Activated CD8-positive, alpha-beta memory T cell treated with anti-CD3 and anti-CD28 coated beads for 36 hours (primary cell): Measurements from ENCODE around the gene LSR. TPM values are rescaled to one million over a fixed set of nuclear protein-coding genes. Genes with fewer than 3 reads are reported as not detected.
"Not testable (repeated sequence)": the region's sequence is repeated elsewhere in the genome, so short reads cannot be mapped to it uniquely, and the experiment has no call there.

Source experiments
- CTCF ChIA-PET: fragments of 350-600 bp; sonication (Branson Sonifier 250); formaldehyde crosslinking; loops from one replicate; lab custom pipeline; 2021; ENCODE audit warnings: antibody characterized with exemption; lab: Charles Lee
- POLR2A ChIA-PET: fragments of 350-600 bp; sonication (Branson Sonifier 250); formaldehyde crosslinking; loops from one replicate; lab custom pipeline; 2021; ENCODE audit warnings: antibody characterized with exemption; lab: Charles Lee
- total RNA-seq, 2 experiments: library from RNA; stranded (reverse); gene quantifications; one replicate each; pipeline ENCODE4 v1.2.3, GENCODE V29; 2021

Gene LSR
- total RNA-seq, 2 experiments from 2014 or later = 25.1 to 25.3 TPM

DNA sequence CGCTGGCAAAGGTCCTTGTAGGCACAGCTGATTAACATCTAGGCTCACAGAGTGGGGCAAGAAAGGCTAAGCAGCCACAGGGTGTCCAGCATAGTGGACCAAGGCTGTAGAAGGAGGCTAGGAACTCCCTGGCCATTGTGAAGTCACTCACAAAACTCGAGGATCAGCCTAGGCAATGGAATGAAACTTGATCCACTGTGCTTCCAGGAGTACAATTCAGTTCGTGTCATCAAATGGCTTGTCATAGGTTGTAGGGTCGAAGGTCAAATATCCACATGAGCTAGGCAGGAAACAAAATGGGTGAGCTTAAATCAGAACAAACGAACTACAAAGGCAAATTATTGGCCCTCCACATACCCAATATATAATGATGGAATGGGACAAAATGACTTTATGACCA is 15.9 kb upstream of the LSR start:
- ChIA-PET POLR2A (no interaction called here), CTCF (no interaction called here)

DNA sequence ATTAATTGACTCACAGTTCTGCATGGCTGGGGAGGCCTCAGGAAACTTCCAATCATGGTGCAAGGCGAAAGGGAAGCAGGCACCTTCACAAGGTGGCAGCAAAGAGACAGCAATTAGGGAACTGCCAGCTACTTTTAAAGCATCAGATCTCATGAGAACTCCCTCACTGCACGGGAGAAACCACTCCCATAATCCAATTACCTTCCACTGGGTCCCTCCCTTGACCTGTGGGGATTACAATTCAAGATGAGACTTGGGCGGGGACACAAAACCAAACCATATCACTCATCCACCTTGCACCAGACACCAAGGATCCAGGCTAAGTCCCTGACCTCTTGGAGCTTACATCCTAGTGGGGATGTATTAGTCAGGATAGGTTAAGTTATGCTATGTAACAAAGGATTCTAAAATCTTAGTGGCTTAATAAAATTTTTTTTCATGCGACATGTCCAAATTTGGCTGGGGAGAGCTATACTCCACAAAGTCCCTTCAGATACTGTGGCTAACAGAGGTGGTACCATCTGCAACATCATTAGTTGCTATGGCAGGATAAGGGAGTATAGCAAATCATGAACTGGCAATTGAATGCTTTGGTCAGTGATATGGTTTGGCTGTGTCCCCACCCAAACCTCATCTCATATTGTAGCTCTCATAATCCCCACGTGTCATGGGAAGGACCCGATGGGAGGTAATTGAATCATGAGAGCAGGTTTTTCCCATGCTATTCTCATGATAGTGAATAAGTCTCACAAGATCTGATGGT is 12.0 kb upstream of the LSR start:
- CTCF ChIA-PET = interaction anchor here (1.4 kb wide), 1 partner anchor 22 kb away, joined by 3 read pairs; no protein-coding TSS in a partner anchor
- POLR2A ChIA-PET = interaction anchor here (0.5 kb wide), 1 partner anchor 25 kb away, joined by 4 read pairs; no protein-coding TSS in a partner anchor

DNA sequence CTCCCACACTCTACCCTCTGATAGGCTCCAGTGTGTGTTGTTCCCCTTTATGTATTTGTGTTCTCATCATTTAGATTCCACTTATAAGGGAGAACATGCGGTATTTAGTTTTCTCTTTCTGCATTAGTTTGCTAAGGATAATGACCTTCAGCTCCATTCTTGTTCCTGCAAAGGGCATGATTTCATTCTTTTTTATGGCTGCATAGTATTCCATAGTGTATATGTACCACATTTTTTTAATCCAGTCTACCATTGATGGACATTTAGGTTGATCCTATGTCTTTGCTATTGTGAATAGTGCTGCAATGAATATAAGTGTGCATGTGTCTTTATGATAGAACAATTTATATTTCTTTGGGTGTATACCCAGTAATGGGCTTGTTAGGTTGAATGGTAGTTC is 9.2 kb upstream of the LSR start:
- CTCF ChIA-PET = not testable (repeated sequence)
- POLR2A ChIA-PET = interaction anchor here (0.5 to 0.9 kb wide), 2 partner anchors 26 to 96 kb away, joined by 3 read pairs; partner anchors contain the start of gene FXYD7

DNA sequence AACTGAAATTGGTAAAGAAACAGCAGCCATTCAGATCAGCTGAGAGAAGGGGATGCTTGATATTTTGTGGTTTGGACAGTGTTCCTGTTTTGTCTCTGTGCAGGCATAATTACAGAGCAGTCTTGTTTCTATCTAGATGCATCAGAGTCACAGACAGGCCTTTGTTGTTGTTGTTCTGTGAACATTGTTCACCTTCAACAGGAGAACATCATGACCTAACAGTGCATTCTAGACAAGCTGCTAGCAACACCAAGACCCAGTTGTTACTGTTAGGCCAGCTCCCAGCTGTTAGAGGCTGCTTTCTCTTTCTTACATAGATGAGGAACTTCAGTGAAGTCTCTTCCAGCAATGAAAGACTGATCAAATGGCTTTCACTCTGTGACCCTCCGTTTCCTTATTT is 8.5 kb upstream of the LSR start:
- ChIA-PET CTCF (no interaction called here), POLR2A (interaction anchor here (0.9 kb wide), 1 partner anchor 26 kb away, joined by 3 read pairs; no protein-coding TSS in a partner anchor)

DNA sequence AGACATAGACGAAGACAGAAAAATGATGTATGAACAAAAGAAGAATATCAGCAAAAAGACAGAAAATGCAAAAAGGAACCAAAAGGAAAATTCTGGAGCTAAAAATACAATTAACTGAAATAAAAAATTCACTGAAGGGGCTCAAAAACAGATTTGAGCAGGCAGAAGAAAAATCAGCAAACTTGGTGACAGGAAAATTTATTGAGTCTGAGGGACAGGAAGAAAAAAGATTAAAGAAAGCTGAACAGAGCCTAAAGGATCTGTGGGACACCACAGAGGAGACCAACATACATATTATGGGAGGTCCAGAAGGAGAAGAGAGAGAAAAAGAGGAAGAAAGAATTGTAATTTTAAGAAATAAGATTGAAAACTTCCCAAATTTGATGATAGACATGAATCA is 7.4 kb upstream of the LSR start:
- ChIA-PET CTCF (no interaction called here), POLR2A (no interaction called here)

DNA sequence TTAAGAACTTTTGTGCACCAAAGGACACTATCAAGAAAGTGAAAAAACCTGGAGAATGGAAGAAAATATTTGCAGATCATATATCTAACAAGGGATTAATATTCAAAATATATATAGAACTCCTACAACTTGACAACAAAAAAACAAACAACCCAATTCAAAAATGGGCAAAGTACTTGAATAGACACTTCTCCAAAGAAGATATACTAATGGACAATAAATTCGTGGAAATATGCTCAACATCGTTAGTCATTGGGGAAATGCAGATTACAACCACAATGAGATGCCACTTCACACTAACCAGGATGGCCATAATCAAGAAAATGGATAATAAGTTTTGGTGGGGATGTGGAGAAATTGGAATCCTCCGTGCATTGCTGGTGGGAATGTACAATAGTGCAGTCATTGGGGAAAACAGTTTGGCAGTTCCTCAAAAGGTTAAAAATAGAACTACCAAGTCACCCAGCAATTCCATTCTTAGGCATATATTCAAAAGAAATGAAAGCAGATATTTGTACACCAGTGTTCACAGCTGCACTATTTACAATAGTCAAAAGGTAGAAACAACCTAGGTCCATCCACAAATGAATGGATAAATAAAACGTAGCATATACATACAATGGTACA is 2.2 kb upstream of the LSR start:
- ChIA-PET CTCF (no interaction called here), POLR2A (no interaction called here)

DNA sequence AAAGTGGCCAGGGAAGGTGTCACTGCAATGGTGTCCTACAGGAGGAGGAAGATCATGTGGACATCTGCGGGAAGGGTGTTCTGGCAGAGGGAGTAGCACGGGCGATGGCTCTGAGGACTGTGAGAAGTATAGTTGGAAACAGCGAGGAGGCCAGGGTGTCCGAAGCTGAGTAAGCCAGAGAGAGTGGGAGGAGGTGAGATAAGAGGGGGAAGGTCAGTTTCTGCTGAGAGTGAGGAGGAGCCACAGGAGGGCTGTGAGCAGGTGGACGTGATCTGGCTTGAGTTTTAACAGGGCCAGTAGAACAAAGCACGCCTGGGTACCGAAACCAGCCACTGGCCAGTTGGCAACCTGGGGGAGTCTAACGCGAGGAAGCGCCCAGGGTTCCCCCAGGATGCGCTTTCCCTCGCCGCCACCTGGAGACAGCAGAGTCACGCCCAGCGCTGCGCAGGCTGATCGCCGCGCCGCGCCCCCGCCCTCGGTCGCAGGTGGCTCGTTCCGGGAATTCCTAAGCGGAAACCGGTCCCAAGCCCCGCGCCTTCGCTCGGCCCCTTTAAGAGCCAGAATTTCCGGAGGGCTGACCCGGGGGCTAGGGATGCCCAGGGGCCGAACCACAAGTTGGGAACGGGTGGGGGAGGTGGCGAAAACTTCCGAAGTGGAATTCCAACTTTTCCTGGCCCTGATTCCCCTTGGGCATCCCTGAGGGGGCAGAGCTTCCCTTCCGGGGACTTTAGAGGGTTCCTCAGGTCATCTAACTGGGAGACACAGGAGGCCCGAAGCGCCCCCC is 1.1 kb upstream of the LSR start:
- ChIA-PET CTCF (interaction anchor here (0.7 kb wide), 1 partner anchor 55 kb away, joined by 3 read pairs; no protein-coding TSS in a partner anchor), POLR2A (interaction anchor here (0.6 kb wide), 1 partner anchor 20 kb away, joined by 3 read pairs; no protein-coding TSS in a partner anchor)

DNA sequence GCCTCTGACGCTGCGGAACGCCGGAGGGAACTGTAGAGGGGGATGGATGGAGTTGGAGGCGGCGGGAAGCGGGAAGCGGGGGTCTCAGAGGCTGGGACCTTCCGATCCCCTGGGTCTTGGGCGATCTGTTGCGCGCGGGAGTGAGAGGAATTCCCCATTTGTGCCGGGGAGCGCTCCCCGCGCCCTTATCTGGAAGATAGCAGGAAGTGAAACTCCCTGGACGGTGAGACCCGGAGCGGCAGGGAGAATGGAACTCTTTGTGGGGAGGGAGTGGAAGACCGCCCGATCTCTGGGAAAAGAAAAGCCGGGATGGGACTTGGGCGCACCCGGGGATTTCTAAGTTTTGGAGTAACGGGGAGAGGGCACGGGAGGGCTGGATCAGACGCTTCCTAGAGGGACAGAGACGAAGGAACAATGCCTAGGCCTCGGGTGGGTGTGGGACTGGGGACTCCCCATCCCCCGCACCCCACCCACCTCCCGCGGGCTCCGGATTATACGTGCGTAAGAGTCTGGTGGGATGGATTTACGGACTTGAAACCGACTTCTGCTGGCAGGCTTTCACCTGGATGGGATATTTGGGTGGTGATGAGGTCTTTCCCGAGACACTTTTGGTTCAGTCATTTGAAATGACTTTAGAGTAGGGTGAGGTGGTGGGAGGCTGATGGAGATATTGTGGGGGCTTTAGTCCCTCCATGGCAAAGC is 495 bp downstream of the LSR start:
- POLR2A ChIA-PET = no interaction called here
- CTCF ChIA-PET = no interaction called here

DNA sequence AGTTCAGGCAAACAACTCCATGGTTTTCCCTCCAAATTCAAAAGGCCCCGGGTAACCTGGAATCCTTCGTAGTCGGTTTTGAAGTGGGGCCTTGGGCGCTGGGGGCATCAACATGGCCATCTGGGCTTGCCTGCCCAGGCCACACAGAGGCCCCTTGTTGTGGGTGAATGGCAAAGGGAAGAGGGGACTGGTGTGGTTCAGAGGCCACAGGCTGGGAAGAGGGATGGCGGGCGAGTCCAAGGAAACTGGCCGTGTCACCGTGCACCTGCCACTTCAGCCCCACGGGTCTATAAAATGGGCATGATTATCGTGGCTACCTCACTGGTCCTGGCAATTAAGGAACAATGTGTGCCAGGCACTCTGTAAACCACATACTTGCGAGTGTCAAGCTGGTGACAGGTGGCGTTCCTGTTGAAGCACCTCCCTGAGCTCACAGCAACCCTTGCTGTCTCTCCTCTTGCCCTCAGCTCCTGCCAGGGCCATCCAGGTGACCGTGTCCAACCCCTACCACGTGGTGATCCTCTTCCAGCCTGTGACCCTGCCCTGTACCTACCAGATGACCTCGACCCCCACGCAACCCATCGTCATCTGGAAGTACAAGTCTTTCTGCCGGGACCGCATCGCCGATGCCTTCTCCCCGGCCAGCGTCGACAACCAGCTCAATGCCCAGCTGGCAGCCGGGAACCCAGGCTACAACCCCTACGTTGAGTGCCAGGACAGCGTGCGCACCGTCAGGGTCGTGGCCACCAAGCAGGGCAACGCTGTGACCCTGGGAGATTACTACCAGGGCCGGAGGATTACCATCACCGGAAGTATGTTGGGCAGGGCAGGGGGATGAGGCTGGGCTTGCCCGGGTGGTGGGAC is 1.3 kb downstream of the LSR start:
- POLR2A ChIA-PET = interaction anchor here (0.5 kb wide), 1 partner anchor 254 kb away, joined by 6 read pairs; no protein-coding TSS in a partner anchor
- CTCF ChIA-PET = no interaction called here

DNA sequence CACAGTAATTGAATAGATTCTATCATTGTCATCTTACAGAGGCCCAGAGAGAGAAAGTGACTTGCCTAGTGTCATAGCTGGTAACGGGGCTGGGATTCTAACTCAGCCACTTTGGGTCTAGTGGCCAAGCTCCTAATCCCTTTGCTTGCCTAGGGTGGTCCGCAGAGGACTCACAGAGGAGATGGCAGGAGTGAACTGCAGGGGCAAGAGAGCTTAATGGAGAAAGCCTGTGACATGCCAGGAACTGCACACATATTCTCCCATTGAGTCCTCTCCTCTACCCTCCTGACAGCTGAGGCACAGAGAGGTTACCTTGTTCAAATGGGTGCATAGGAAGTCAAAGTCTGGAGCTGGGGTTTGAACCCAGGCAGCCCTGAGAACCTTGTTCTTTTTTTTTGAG is 2.7 kb downstream of the LSR start:
- POLR2A ChIA-PET = no interaction called here
- CTCF ChIA-PET = no interaction called here

DNA sequence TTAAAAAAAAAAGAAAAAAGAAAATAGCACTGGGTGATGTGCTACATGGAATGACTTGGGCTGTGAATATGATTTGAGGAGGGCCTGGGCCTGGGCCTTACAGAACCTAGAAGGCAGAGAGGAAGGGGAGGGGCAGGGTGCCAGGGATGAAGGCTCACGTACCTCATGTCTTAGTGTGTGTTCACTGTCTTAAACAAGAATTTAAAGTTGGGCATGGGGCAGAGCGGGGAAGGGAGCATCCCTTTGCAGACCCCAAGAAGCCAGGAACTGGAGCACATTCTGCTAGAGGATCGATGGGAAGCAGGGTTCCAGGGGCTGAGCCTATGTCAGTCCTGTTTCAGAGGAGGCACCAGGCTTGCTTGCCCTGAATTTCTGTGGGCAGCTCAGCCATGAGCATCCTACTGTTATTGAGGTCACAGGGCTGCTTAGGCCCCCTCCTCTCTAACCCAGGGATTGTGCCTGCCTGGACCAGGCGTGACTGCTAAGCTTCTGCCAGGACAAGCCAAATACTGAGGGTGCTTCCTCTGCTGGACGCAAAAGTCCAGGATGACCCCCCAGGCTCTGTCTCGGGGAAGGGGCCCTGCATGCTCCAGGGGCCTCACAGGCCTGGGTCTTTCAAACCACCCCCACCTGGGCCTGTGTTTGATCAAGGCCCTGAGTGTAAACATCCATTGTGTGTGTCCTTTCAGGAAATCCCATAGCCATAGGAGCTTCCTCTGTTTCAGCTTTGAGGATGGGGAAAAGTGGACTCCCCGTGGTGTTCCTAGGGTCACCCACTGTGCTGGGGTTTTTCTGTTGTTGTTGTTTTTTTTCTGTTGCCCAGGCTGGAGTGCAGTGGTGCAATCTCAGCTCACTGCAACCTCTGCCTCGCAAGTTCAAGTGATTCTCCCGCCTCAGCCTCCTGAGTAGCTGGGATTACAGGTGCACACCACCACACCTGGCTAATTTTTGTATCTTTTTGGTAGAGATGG is 4.8 kb downstream of the LSR start:
- POLR2A ChIA-PET = no interaction called here
- CTCF ChIA-PET = no interaction called here

DNA sequence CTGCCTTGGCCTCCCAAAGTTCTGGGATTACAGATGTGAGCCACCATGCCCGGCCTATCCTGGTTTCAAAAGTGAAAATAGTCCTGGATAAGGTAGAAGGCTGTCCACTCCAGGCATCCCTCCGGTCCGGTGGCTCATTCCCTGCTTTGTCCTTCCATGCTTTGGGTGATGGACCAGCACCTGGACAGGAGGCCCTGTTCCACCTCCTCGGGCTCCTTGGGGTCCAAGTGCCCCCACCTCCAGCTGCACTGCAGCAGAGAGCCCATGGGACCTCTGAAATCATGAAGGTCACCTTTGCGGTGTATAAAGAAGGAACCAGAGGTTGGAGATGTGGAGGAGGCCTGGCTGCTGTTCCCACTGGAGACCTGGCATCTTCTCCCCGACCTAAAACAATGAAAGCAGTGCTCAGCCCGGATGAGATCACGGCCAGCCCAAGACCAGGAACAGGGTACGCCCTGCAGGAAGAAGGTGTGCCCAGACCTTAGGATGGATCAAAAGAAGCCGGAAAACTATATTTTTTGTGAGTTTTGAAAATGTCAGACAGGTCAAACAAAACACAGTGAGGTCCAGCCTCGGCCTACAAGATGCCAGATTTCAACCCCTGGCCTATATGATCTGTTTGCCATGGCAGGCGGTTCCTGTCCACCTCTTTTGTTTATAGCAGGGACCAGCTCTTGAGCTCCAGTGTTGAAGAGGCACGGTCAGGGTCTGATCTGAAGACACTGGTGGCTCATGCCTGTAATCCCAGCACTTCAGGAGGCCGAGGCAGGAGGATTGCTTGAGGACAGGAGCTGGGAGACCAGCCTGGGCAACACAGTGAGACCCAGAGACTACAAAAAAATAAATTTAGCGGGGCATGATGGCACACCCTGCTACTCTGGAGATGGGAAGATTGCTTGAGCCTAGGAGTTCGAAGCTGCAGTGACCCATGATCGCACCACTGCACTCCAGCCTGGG is 5.8 kb downstream of the LSR start:
- POLR2A ChIA-PET = no interaction called here
- CTCF ChIA-PET = interaction anchor here (1.5 kb wide), 1 partner anchor 113 kb away, joined by 3 read pairs; no protein-coding TSS in a partner anchor

DNA sequence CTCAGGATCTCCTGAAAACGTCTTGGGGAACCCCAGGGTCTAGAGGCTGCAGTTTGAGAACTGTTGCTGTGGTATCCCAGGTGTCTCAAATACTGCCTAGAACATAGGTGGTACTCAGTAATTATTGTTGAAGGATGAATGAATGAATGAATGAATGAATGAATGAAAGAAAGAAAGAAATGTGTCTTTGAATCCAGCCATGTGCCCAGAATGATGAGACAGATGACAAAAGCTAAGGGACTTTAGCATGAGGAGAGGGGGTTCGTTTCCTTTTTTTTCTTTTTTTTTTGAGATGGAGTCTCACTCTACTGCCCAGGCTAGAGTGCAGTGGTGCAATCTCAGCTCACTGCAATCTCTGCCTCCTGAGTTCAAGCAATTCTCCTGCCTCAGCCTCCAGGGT is 7.8 kb downstream of the LSR start:
- POLR2A ChIA-PET = no interaction called here

DNA sequence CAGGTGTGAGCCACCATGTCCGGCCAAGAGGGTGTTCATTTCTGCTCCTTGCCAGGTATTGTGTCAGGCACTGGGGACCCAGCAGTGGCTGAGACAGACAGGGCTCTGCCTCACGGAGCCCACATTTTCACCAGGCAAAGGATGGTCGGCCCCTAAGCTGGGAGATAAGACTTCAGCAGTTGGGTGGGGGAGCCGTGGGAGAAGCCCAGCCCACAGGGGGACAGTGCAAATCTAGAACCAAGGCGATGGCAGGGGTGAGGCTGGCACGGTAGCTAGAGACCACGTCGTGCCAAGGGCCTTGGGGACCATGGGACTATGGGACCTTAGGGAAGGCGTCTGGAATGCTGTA is 8.3 kb downstream of the LSR start:
- CTCF ChIA-PET = no interaction called here
- POLR2A ChIA-PET = no interaction called here

More for the DNA sequence above, 7.8 kb downstream of the LSR start:
- CTCF ChIA-PET = no interaction called here

DNA sequence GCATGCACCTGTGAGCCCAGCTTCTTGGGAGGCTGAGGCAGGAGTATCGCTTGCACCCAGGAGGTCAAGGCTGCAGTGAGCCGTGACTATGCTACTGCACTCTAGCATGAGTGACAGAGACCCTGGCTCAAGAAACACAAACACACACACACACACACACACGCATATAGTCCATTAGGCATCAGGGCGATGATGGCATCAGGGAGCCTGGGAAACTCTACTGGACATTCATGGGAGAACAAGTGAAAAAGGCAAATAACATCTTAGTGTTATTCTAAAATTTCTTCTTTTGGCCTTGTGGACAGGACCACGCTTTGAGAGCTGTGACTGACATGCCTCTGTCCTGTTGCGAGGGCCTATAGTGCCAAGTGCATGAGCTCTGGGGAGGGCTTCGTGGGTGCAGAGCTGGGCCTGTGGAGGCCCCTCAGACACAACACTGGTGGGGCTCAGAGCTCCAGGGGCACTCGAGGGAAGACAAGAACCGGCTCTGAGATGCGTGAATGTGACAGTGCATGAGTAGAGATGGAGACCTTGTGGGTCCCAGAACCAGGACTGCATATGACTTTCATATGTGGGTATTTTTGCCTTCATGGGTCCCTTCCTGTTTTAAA is 12.0 kb downstream of the LSR start:
- ChIA-PET CTCF (no interaction called here), POLR2A (interaction anchor here (0.6 kb wide), 1 partner anchor 273 kb away, joined by 3 read pairs; no protein-coding TSS in a partner anchor)
